NCI-H446 (cell line): ENCODE measurements around the gene ZNF17.
"Not testable (repeated sequence)": the region's sequence is repeated elsewhere in the genome, so short reads cannot be mapped to it uniquely, and the experiment has no call there.

Experiments used
- DNase-seq, 2 experiments: peaks; one replicate each; lab custom pipeline; 2025; lab: John Stamatoyannopoulos, UW

The ZNF17 gene

GRCh38 chr19:57410877-57411671, at the start of gene ZNF17:
ZNF17 (plus strand) TSS chr19:57411161; CDS start chr19:57413616, 2,455 bp downstream.
- DNase-seq: peak; percentile 81 to 94

- no peak for DNase-seq
Measured at GRCh38 chr19:57362419-57362818, 48.5 kb upstream of the ZNF17 start.

GRCh38 chr19:57362997-57363687, 47.8 kb upstream of the ZNF17 start, which contains the start of the genes TRAPPC2B and ZNF547:
TRAPPC2B (plus strand) TSS chr19:57363551; CDS start chr19:57364834, 1,283 bp downstream.
ZNF547 (plus strand) TSS chr19:57363551; CDS start chr19:57368556, 5,005 bp downstream.
- DNase-seq: peak; percentile 97 to 99

- DNase-seq: no peak
Measured at GRCh38 chr19:57363688-57364181, 47.2 kb upstream of the ZNF17 start.

- DNase-seq: no peak
Measured at GRCh38 chr19:57366776-57367175, 44.2 kb upstream of the ZNF17 start.

- DNase-seq: no peak
Measured at GRCh38 chr19:57374179-57374578, 36.8 kb upstream of the ZNF17 start.

- DNase-seq: not testable (repeated sequence)
Measured at GRCh38 chr19:57374647-57375046, 36.3 kb upstream of the ZNF17 start.

- DNase-seq: no peak
Measured at GRCh38 chr19:57376151-57376550, 34.8 kb upstream of the ZNF17 start.

GRCh38 chr19:57377498-57378146, 33.3 kb upstream of the ZNF17 start:
- no peak for DNase-seq

GRCh38 chr19:57380923-57381322, 30.0 kb upstream of the ZNF17 start:
- DNase-seq: no peak

GRCh38 chr19:57382806-57383488, 28.0 kb upstream of the ZNF17 start:
- no peak for DNase-seq

GRCh38 chr19:57389194-57389729, 21.7 kb upstream of the ZNF17 start:
- no peak for DNase-seq

GRCh38 chr19:57389730-57390598, 21.0 kb upstream of the ZNF17 start, which contains the start of gene ZNF548:
ZNF548 (plus strand) TSS chr19:57389854; CDS start chr19:57390100, 246 bp downstream.
- peak; percentile 93 to 98 for DNase-seq

GRCh38 chr19:57395710-57396109, 15.3 kb upstream of the ZNF17 start:
- DNase-seq: no peak

GRCh38 chr19:57398868-57399267, 12.1 kb upstream of the ZNF17 start:
- no peak for DNase-seq

GRCh38 chr19:57403737-57404563, 7.0 kb upstream of the ZNF17 start:
- no peak for DNase-seq

GRCh38 chr19:57406516-57407123, 4.3 kb upstream of the ZNF17 start:
- no peak for DNase-seq

- no peak for DNase-seq
Measured at GRCh38 chr19:57419439-57419838, 8.5 kb downstream of the ZNF17 start.

- no peak for DNase-seq
Measured at GRCh38 chr19:57421037-57421436, 10.1 kb downstream of the ZNF17 start.
